Measurements from ENCODE around the gene SLFN13. TPM values are rescaled to one million over a fixed set of nuclear protein-coding genes. Genes with fewer than 3 reads are reported as not detected.
"Not testable (repeated sequence)": the region's sequence is repeated elsewhere in the genome, so short reads cannot be mapped to it uniquely, and the experiment has no call there.

SLFN13 gene
- polyA plus RNA-seq, 1 donor from 2014 or later, result 7.1 TPM

- Mint-ChIP-seq H3K36me3 (peaks cover 7% of the 10 kb centered on the region), H3K27me3 (no peaks in the 10 kb centered on the region), H3K4me3 (no peak overlapping the region), H3K4me1 (peaks cover 0 to under 1% (median 0%) of the 10 kb centered on the region in 3 donors), H3K27ac (no peak overlapping the region), H3K9me3 (peaks cover 0 to 1% (median 0%) of the 10 kb centered on the region in 3 donors)
These were observed 41.0 kb downstream of the SLFN13 start for GRCh38 chr17:35407531-35407930.

GRCh38 chr17:35406568-35406967 lies 42.0 kb downstream of the SLFN13 start:
- Mint-ChIP-seq H3K4me3 (no peak overlapping the region), H3K36me3 (peaks cover 5% of the 10 kb centered on the region), H3K27ac (no peak overlapping the region), H3K27me3 (no peaks in the 10 kb centered on the region), H3K9me3 (peaks cover 0 to 1% (median 0%) of the 10 kb centered on the region in 3 donors), H3K4me1 (no peaks in the 10 kb centered on the region)

GRCh38 chr17:35404360-35404759 lies 44.2 kb downstream of the SLFN13 start:
- peaks cover 0 to 3% (median under 1%) of the 10 kb centered on the region in 3 donors for H3K9me3 Mint-ChIP-seq
- H3K27ac Mint-ChIP-seq, result no peak overlapping the region
- no peaks in the 10 kb centered on the region for H3K27me3 Mint-ChIP-seq
- H3K36me3 Mint-ChIP-seq, result peaks cover 4% of the 10 kb centered on the region
- no peak overlapping the region for H3K4me3 Mint-ChIP-seq
- no peaks in the 10 kb centered on the region for H3K4me1 Mint-ChIP-seq

GRCh38 chr17:35393783-35394182 lies 54.8 kb downstream of the SLFN13 start:
- H3K9me3 Mint-ChIP-seq, H3K27ac Mint-ChIP-seq, H3K4me3 Mint-ChIP-seq, H3K4me1 Mint-ChIP-seq, H3K36me3 Mint-ChIP-seq, H3K27me3 Mint-ChIP-seq: not testable (repeated sequence)

GRCh38 chr17:35390663-35391062 lies 57.9 kb downstream of the SLFN13 start:
- Mint-ChIP-seq H3K9me3 (peaks cover 0 to under 1% (median 0%) of the 10 kb centered on the region in 3 donors), H3K27ac (no peak overlapping the region), H3K4me3 (no peak overlapping the region), H3K36me3 (peaks cover 2% of the 10 kb centered on the region), H3K27me3 (peaks cover 1% of the 10 kb centered on the region), H3K4me1 (peaks cover 4 to 6% (median 6%) of the 10 kb centered on the region in 3 donors)

GRCh38 chr17:35390156-35390555 lies 58.4 kb downstream of the SLFN13 start:
- Mint-ChIP-seq H3K36me3 (peaks cover 2% of the 10 kb centered on the region), H3K4me3 (no peak overlapping the region), H3K27me3 (peaks cover 1% of the 10 kb centered on the region), H3K9me3 (no peaks in the 10 kb centered on the region), H3K4me1 (peaks cover 4 to 6% (median 6%) of the 10 kb centered on the region in 3 donors), H3K27ac (no peak overlapping the region)

- H3K27ac Mint-ChIP-seq, result no peak overlapping the region
- H3K9me3 Mint-ChIP-seq, result no peaks in the 10 kb centered on the region
- no peak overlapping the region for H3K4me3 Mint-ChIP-seq
- peaks cover 5% of the 10 kb centered on the region for H3K36me3 Mint-ChIP-seq
- H3K4me1 Mint-ChIP-seq, result peaks cover 4 to 11% (median 11%) of the 10 kb centered on the region in 3 donors
- peaks cover 1% of the 10 kb centered on the region for H3K27me3 Mint-ChIP-seq
These were observed 61.1 kb downstream of the SLFN13 start for GRCh38 chr17:35387496-35387895.

Other genes with a start within 250 kb of the SLFN13 start
- gene SLFN5, start 205.7 kb downstream of the SLFN13 start, polyA plus RNA-seq, result 8.9 TPM
- gene SLFN11, start 75.1 kb downstream of the SLFN13 start, polyA plus RNA-seq, result 11.2 TPM
- 2.4 TPM for gene SLFN12, start 16.3 kb downstream of the SLFN13 start, polyA plus RNA-seq
- 1.9 TPM for gene SLFN12L, start 88.9 kb upstream of the SLFN13 start, polyA plus RNA-seq
- gene SLFN14, start 112.1 kb upstream of the SLFN13 start, polyA plus RNA-seq, result not detected
- 1.3 TPM for gene PEX12, start 129.8 kb upstream of the SLFN13 start, polyA plus RNA-seq
- gene AP2B1, start 138.6 kb upstream of the SLFN13 start, polyA plus RNA-seq, result 36.3 TPM